OCI-LY3 (cell line): Measurements from ENCODE around the gene MGME1.
A peak's percentile ranks its signal among the peaks of the same experiment; 100 is the strongest.

Experiments used
- H2AFZ ChIP-seq: fragments of 200-600, 300-600 bp; shearing (Covaris generic); 2 replicates; pipeline ENCODE4 v1.6.0; 2014; ENCODE audit warnings: antibody characterized with exemption, low read depth, low read length
- H3K27ac ChIP-seq: fragments of 200-600, 300-600 bp; sonication (generic); 2 replicates; pipeline ENCODE4 v1.5.1; 2014; ENCODE audit warnings: mild to moderate bottlenecking, low read length, moderate library complexity, mixed read lengths
- H3K27me3 ChIP-seq: fragments of 200-600, 300-600 bp; sonication (generic); 2 replicates; pipeline ENCODE4 v1.6.1; 2014; ENCODE audit warnings: low read depth, low read length, mixed read lengths
- H3K36me3 ChIP-seq: fragments of 200-600, 300-600 bp; sonication (generic); replicated peaks from 2 replicates; pipeline ENCODE3; 2014; ENCODE audit warnings: low read depth, low read length, mixed read lengths
- H3K4me1 ChIP-seq: fragments of 300-600, 200-600 bp; sonication (generic); 2 replicates; pipeline ENCODE4 v1.6.1; 2014; ENCODE audit warnings: low read length, mixed read lengths
- H3K4me2 ChIP-seq: fragments of 200-600, 300-600 bp; sonication (generic); 2 replicates; pipeline ENCODE4 v1.6.1; 2014; ENCODE audit warnings: low read length, mixed read lengths
- H3K4me3 ChIP-seq: fragments of 300-600, 200-600 bp; sonication (generic); 2 replicates; pipeline ENCODE4 v1.5.1; 2014; ENCODE audit warnings: antibody characterized with exemption, mild to moderate bottlenecking, low read length, moderate library complexity
- H3K79me2 ChIP-seq: fragments of 300-600, 200-600 bp; shearing (Covaris generic); 2 replicates; pipeline ENCODE4 v1.6.1; 2014; ENCODE audit warnings: mild to moderate bottlenecking, low read length, mixed read lengths
- H3K9ac ChIP-seq: fragments of 300-600, 200-600 bp; shearing (Covaris generic); 2 replicates; pipeline ENCODE4 v1.6.0; 2014; ENCODE audit warnings: mild to moderate bottlenecking, low read length, moderate library complexity
- H3K9me3 ChIP-seq: fragments of 200-600, 300-600 bp; shearing (Covaris generic); 2 replicates; pipeline ENCODE4 v1.6.1; 2014; ENCODE audit warnings: low read length, mixed read lengths; ENCODE audit not compliant: insufficient read depth
- H4K20me1 ChIP-seq: fragments of 200-600, 300-600 bp; sonication (generic); 2 replicates; pipeline ENCODE4 v1.6.1; 2016; ENCODE audit warnings: low read length, mixed read lengths; ENCODE audit not compliant: insufficient read depth
- CTCF ChIP-seq: fragments of 200-600, 300-600 bp; sonication (generic); IDR thresholded peaks from 2 replicates; pipeline ENCODE4 v1.5.1; 2014; ENCODE audit warnings: antibody characterized with exemption, low read length, low read depth
- EZH2phosphoT487 ChIP-seq: fragments of 200-600 bp; shearing (Covaris generic); IDR thresholded peaks from 2 replicates; pipeline ENCODE4 v1.6.1; 2018; ENCODE audit warnings: antibody characterized with exemption, mixed run types, low read depth

MGME1 gene

GRCh38 chr20:17944854-17945474 lies 23.9 kb upstream of the MGME1 start:
- Histone ChIP-seq H3K4me3 (no peak overlapping the region), H3K9ac (no peak overlapping the region), H3K4me1 (peaks cover 7% of the 10 kb centered on the region), H4K20me1 (peaks cover 84% of the 10 kb centered on the region), H3K36me3 (peaks cover 92% of the 10 kb centered on the region), H3K79me2 (peaks cover 50% of the 10 kb centered on the region), H3K27me3 (no peaks in the 10 kb centered on the region), H3K4me2 (no peak overlapping the region), H3K9me3 (no peaks in the 10 kb centered on the region), H2AFZ (no peak overlapping the region), H3K27ac (no peak overlapping the region)
- TF ChIP-seq CTCF: no peak
- TF ChIP-seq EZH2phosphoT487: no peak

- peaks cover 61% of the 10 kb centered on the region for H3K79me2 ChIP-seq
- H4K20me1 ChIP-seq: peaks cover 85% of the 10 kb centered on the region
Measured at GRCh38 chr20:17946040-17946439, 22.8 kb upstream of the MGME1 start.

DNA sequence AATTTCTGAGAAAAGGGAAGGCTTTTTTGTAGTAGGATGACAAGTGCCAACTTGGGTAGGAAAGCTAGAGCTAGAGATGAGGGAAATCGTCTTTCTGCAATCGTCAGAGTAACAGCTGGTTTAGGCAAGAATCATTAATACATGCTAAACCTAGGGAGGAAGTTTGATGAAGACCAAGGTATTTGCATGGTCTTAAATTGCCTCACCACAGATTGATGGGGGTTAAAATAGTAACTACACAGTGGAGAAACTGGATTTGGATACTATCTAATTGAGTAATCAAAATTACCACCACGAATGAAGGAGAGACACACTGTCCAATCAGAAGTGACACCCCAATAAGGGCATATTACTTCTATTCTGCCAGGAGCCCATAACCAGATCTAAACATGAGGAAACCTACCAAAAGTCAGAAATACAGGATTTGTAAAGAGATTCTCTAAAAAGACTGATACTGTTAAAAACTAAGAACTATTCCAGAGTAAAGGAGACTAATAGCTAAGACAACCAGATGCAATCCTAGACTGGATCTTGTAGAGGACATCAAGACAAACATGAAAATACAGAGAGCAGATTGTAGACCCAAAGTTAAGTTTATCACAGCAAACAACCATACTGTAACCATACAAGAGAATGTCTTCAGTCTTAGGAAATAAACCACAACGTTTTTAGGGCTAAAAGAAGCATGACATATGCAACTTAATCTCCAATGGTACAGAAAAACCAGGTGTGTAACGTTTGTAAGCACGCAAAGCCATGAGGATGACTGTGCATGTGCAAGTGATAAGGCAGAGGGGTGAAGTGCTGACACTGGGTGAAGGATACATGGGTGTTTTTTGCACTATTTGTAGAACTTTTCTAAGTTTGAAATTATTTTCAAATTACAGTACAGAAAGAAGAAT lies 22.0 kb upstream of the MGME1 start:
- Histone ChIP-seq H3K79me2 (peaks cover 68% of the 10 kb centered on the region), H3K4me2 (no peak overlapping the region), H3K27ac (0 out of 2 replicates have a peak overlapping the region, but pooled peaks have one; percentile 1), H3K9me3 (no peaks in the 10 kb centered on the region), H2AFZ (no peak overlapping the region), H3K27me3 (no peaks in the 10 kb centered on the region), H3K4me1 (peaks cover 7% of the 10 kb centered on the region), H3K36me3 (peaks cover 95% of the 10 kb centered on the region), H3K9ac (no peak overlapping the region), H3K4me3 (no peak overlapping the region), H4K20me1 (peaks cover 85% of the 10 kb centered on the region)
- no peak for TF ChIP-seq EZH2phosphoT487
- no peak for TF ChIP-seq CTCF

More at GRCh38 chr20:17946040-17946439, 22.8 kb upstream of the MGME1 start:
- H3K36me3 ChIP-seq: peaks cover 95% of the 10 kb centered on the region
- H3K27ac ChIP-seq: no peak overlapping the region
- no peak for TF ChIP-seq CTCF
- TF ChIP-seq EZH2phosphoT487: no peak
- no peak overlapping the region for H3K4me3 ChIP-seq
- no peak overlapping the region for H3K4me2 ChIP-seq
- H3K27me3 ChIP-seq: no peaks in the 10 kb centered on the region
- no peak overlapping the region for H3K9ac ChIP-seq
- no peaks in the 10 kb centered on the region for H3K9me3 ChIP-seq
- H2AFZ ChIP-seq: no peak overlapping the region
- peaks cover 7% of the 10 kb centered on the region for H3K4me1 ChIP-seq

- Histone ChIP-seq H3K27ac (no peak overlapping the region), H2AFZ (no peak overlapping the region), H3K4me2 (no peak overlapping the region), H4K20me1 (peaks cover 90% of the 10 kb centered on the region), H3K36me3 (peaks cover 95% of the 10 kb centered on the region), H3K9ac (no peak overlapping the region), H3K4me1 (peaks cover 7% of the 10 kb centered on the region), H3K9me3 (no peaks in the 10 kb centered on the region), H3K4me3 (no peak overlapping the region), H3K79me2 (peaks cover 75% of the 10 kb centered on the region), H3K27me3 (no peaks in the 10 kb centered on the region)
- TF ChIP-seq CTCF (no peak), EZH2phosphoT487 (no peak)
Measured at GRCh38 chr20:17947474-17947815, 21.4 kb upstream of the MGME1 start.
